HepG2 (cell line): Measurements from ENCODE around the gene SSC4D. TPM values are rescaled to one million over a fixed set of nuclear protein-coding genes. Genes with fewer than 3 reads are reported as not detected.

Experiments used
- JARID2 ChIP-seq: sonication (generic); formaldehyde crosslinking; IDR thresholded peaks from 2 replicates; pipeline ENCODE4 v1.8.1; 2023; ENCODE audit warnings: missing genetic modification reagents, inconsistent platforms; ENCODE audit not compliant: insufficient replicate concordance
- MIER2 ChIP-seq: IDR thresholded peaks from 2 replicates; pipeline ENCODE4 v1.6.1; 2016; ENCODE audit warnings: missing biosample characterization, missing genetic modification reagents
- STAT5B ChIP-seq: sonication (generic); formaldehyde crosslinking; IDR thresholded peaks from 2 replicates; pipeline ENCODE4 v1.4.0; 2020; ENCODE audit warnings: missing genetic modification reagents
- TARDBP ChIP-seq: sonication (generic); formaldehyde crosslinking; IDR thresholded peaks from 2 replicates; pipeline ENCODE4 v1.8.0; 2022; ENCODE audit warnings: mild to moderate bottlenecking, missing genetic modification reagents
- TCF12 ChIP-seq, 2 experiments: fragments of 450-650 bp in 1 of 2; sonication (generic) in 1 of 2; formaldehyde crosslinking in 1 of 2; IDR thresholded peaks; 2 replicates each; pipeline versions ENCODE4 v1.6.1 to v1.8.0; 2017 to 2022; ENCODE audit warnings: antibody characterized with exemption in 1 of 2, mild to moderate bottlenecking in 1 of 2, missing genetic modification reagents in 1 of 2, moderate library complexity in 1 of 2
- TEF ChIP-seq: sonication (generic); formaldehyde crosslinking; IDR thresholded peaks from 2 replicates; pipeline ENCODE4 v1.5.0; 2020; ENCODE audit warnings: missing genetic modification reagents
- ZFP41 ChIP-seq: sonication (generic); formaldehyde crosslinking; IDR thresholded peaks from 2 replicates; pipeline ENCODE4 v1.4.0; 2020; ENCODE audit warnings: mild to moderate bottlenecking, missing genetic modification reagents, borderline replicate concordance
- ZIK1 ChIP-seq: sonication (generic); formaldehyde crosslinking; IDR thresholded peaks from 2 replicates; pipeline ENCODE4 v1.5.0; 2020; ENCODE audit warnings: mild to moderate bottlenecking, low read depth, missing genetic modification reagents, borderline replicate concordance
- ZNF142 ChIP-seq: sonication (generic); formaldehyde crosslinking; IDR thresholded peaks from 2 replicates; pipeline ENCODE4 v1.4.0; 2020; ENCODE audit warnings: missing genetic modification reagents
- ZNF24 ChIP-seq: fragments of 450-650 bp; IDR thresholded peaks from 2 replicates; pipeline ENCODE4 v1.6.1; 2017; ENCODE audit warnings: antibody characterized with exemption, mild to moderate bottlenecking
- ZNF329 ChIP-seq: sonication (generic); formaldehyde crosslinking; IDR thresholded peaks from 2 replicates; pipeline ENCODE4 v1.9.0; 2021; ENCODE audit warnings: low read depth, mild to moderate bottlenecking, missing genetic modification reagents
- ZNF362 ChIP-seq: sonication (generic); formaldehyde crosslinking; IDR thresholded peaks from 2 replicates; pipeline ENCODE4 v1.4.0; 2020; ENCODE audit warnings: missing genetic modification reagents, mild to moderate bottlenecking, borderline replicate concordance
- ZNF414 ChIP-seq: sonication (generic); formaldehyde crosslinking; IDR thresholded peaks from 2 replicates; pipeline ENCODE4 v1.5.0; 2020; ENCODE audit warnings: missing genetic modification reagents
- ZNF496 ChIP-seq: sonication (generic); formaldehyde crosslinking; IDR thresholded peaks from 2 replicates; pipeline ENCODE4 v1.8.1; 2023; ENCODE audit warnings: mild to moderate bottlenecking, moderate library complexity, missing genetic modification reagents; ENCODE audit not compliant: insufficient replicate concordance
- ZNF607 ChIP-seq: sonication (generic); formaldehyde crosslinking; IDR thresholded peaks from 2 replicates; pipeline ENCODE4 v1.5.1; 2020; ENCODE audit warnings: missing genetic modification reagents, mild to moderate bottlenecking, borderline replicate concordance
- ZNF747 ChIP-seq: sonication (generic); formaldehyde crosslinking; IDR thresholded peaks from 2 replicates; pipeline ENCODE4 v1.8.1; 2023; ENCODE audit warnings: missing genetic modification reagents, mild to moderate bottlenecking, borderline replicate concordance
- polyA plus RNA-seq, 8 experiments: library from polyadenylated mRNA; depleted of rRNA in 3 of 8; stranded (reverse) in 7 of 8; unstranded in 1 of 8; fragments of >200 nt; fragmentation: Illumina TruSeq in 4 of 8; extraction: Trizol in 4 of 8; gene quantifications; 2 replicates each; pipeline versions ENCODE4 v1.2.1 to v1.2.3, GENCODE V29; 2011 to 2016; ENCODE audit warnings: low read depth in 4 of 8, missing spikeins in 1 of 8, mixed read lengths in 1 of 8; ENCODE audit not compliant: insufficient read depth in 1 of 8
- total RNA-seq, 5 experiments: library from RNA; depleted of rRNA; stranded (reverse); fragments of >200 nt; fragmentation: Illumina TruSeq; extraction: Trizol; gene quantifications; 2 replicates each; pipeline ENCODE4 v1.2.3, GENCODE V29; 2016; ENCODE audit warnings: low read depth in 1 of 5

The SSC4D gene
- total and polyA plus RNA-seq, 2 of the 13 experiments (the other 11 are each of a cell fraction or from before 2014, with no cell fraction given) = 33.3 to 63.8 TPM

DNA sequence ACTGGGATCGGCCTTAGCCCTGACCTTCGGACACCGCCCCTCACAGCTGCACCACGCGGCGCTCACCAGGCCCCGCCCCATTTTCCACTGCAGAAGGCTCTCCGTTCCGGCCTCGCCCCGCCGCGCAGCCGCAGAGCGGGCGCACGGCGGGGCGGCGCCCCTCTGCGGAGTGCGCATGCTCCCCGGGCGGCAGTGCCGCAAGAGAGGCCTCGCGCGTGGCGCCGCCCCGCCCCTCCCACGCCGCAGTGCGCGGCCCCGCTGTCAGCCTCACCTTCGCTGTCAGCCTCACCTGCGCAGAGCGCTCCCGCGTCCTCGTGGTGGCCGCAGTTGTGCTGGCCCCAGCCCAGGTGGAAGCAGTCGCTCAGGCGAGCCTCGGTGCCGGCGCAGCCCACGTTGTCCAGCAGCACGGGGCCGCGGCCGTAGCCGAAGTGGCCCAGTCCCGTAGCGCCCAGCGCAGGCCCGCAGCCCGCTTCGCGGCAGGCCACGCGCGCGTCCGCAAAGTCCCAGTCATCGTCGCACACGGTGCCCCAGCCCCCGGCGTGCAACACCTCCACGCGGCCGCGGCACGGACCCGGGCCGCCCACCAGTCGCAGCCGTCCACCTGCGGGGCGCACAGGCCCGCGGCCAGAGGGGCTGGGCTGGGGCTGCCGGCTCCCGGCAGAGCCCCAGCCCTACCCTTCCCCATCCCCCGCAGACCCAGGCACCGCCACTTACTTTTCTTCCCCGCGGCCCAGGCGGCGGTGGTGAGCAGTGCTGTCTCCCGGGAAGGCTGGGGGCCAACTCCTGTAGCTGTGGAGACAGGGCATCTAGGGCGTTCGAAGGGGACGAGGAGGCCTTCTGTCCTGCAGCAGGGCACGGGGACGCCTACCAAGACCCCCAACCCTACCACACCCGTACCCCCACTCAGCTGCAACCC, 16.1 kb downstream of the SSC4D start (continued):
- no peak; the same call in 1 of the 2 replicates for TF ChIP-seq ZNF142 (CRISPR knock-in tag)
- peak; percentile 39 for TF ChIP-seq JARID2 (CRISPR knock-in tag)
- peak; percentile 86; the same call in 1 of the 2 replicates for TF ChIP-seq ZIK1 (CRISPR knock-in tag)
- TF ChIP-seq ZNF747 (CRISPR knock-in tag) = no peak
- no peak for TF ChIP-seq ZNF414
- no peak for TF ChIP-seq MIER2
- TF ChIP-seq ZNF362 = no peak
- TF ChIP-seq STAT5B (CRISPR knock-in tag) = no peak
- no peak for TF ChIP-seq ZNF24
- TF ChIP-seq TARDBP = no peak; the same call in 1 of the 2 replicates
- TF ChIP-seq ZNF496 = no peak
- TF ChIP-seq TEF (CRISPR knock-in tag) = no peak
- 0 out of 2 replicates have a peak, but pooled peaks have one; percentile 54 for TF ChIP-seq ZFP41 (CRISPR knock-in tag)
- peak; percentile 98 for TF ChIP-seq ZNF607 (CRISPR knock-in tag)
- peak; percentile 91 for TF ChIP-seq ZNF329 (CRISPR knock-in tag)
- TF ChIP-seq TCF12 (IDR thresholded peaks at IDR 0.05) = no peak
- 0 out of 2 replicates have a peak, but pooled peaks have one; percentile 18 for TF ChIP-seq TCF12 (CRISPR knock-in tag; IDR thresholded peaks at IDR 0.05)
